ENCODE data around the gene KSR1.

DNA sequence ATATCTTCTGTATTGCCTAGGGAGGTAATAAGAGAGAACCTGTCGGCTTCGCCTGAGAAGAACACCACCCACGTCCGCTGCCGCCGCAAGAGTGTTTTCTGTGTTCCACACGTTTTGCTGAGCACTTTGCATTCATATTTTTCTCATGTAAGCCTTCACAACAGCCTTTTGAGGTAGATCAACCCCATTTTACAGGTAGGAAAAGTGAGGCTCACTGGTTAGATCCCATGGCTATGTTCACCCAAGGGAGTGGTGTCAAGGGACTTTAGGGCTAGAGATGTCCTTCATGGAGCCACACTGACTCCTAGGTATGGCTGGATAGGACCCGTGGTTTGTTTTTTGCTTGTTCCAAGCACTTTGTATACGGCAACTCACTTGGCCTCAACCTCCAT lies 87.7 kb downstream of the KSR1 start:
- TF ChIP-seq POLR2A (IDR thresholded peaks at IDR 0.05): no peak
- TF ChIP-seq, protein P1, sequence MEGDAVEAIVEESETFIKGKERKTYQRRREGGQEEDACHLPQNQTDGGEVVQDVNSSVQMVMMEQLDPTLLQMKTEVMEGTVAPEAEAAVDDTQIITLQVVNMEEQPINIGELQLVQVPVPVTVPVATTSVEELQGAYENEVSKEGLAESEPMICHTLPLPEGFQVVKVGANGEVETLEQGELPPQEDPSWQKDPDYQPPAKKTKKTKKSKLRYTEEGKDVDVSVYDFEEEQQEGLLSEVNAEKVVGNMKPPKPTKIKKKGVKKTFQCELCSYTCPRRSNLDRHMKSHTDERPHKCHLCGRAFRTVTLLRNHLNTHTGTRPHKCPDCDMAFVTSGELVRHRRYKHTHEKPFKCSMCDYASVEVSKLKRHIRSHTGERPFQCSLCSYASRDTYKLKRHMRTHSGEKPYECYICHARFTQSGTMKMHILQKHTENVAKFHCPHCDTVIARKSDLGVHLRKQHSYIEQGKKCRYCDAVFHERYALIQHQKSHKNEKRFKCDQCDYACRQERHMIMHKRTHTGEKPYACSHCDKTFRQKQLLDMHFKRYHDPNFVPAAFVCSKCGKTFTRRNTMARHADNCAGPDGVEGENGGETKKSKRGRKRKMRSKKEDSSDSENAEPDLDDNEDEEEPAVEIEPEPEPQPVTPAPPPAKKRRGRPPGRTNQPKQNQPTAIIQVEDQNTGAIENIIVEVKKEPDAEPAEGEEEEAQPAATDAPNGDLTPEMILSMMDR (IDR thresholded peaks at IDR 0.05): no peak

Measured in breast epithelium (tissue), 3 donors.